ENCODE results near the gene CHMP3. TPM values are rescaled to one million over a fixed set of nuclear protein-coding genes. Genes with fewer than 3 reads are reported as not detected.

CHMP3 gene
- total RNA-seq, 2 donors from 2014 or later = 64.6 to 70.0 TPM

GRCh38 chr2:86566158-86566820, 3.0 kb upstream of the CHMP3 start:
- peaks cover 34% of the 10 kb centered on the region for H3K4me1 ChIP-seq
- TF ChIP-seq CTCF (IDR thresholded peaks at IDR 0.05) = no peak
- peak in 2 of 3 donors; percentile 39 to 41 for TF ChIP-seq POLR2A (IDR thresholded peaks at IDR 0.05)
- H3K9me3 ChIP-seq = no peaks in the 10 kb centered on the region
- intact Hi-C loops (cut with DNase I) = no loop called here
- H3K27ac ChIP-seq = peak overlapping the region; percentile 64 to 75 (median 68)
- DNase-seq (peak; percentile 31 to 64 (median 61)), ATAC-seq (no peak)
- H3K4me3 ChIP-seq = no peak overlapping the region
- WGBS, 2 donors = 27 to 35% methylated on average over 6 of the region's 6 CpGs
- H3K36me3 ChIP-seq (replicated peaks in 1 of 2; ENCODE audit: insufficient read depth in 1 of 2, low read depth in 2 of 2) = no peaks in the 10 kb centered on the region
- no peaks in the 10 kb centered on the region for H3K27me3 ChIP-seq

- Histone ChIP-seq H3K4me3 (no peak overlapping the region), H3K4me1 (peaks cover 44% of the 10 kb centered on the region), H3K27ac (peak overlapping the region; percentile 97 to 100 (median 100)), H3K9me3 (no peaks in the 10 kb centered on the region), H3K27me3 (no peaks in the 10 kb centered on the region), H3K36me3 (replicated peaks in 1 of 2; ENCODE audit: insufficient read depth in 1 of 2, low read depth in 2 of 2) (no peaks in the 10 kb centered on the region)
- WGBS, 2 donors = 77 to 78% methylated on average over 13 of the region's 13 CpGs
- intact Hi-C loops (cut with DNase I) = no loop called here
- TF ChIP-seq CTCF (IDR thresholded peaks at IDR 0.05) = no peak
- no peak for TF ChIP-seq POLR2A (IDR thresholded peaks at IDR 0.05)
- no peak for ATAC-seq
- DNase-seq = no peak
Observed at GRCh38 chr2:86563650-86564061, 413 bp upstream of the CHMP3 start.

GRCh38 chr2:86562485-86562921, 740 bp downstream of the CHMP3 start:
- Histone ChIP-seq H3K4me1 (peaks cover 51% of the 10 kb centered on the region), H3K27ac (peak overlapping the region; percentile 97 to 100 (median 100)), H3K4me3 (peak overlapping the region; percentile 63 to 88), H3K36me3 (replicated peaks in 1 of 2; ENCODE audit: insufficient read depth in 1 of 2, low read depth in 2 of 2) (no peaks in the 10 kb centered on the region), H3K9me3 (no peaks in the 10 kb centered on the region), H3K27me3 (no peaks in the 10 kb centered on the region)
- WGBS, 2 donors = 0 to 1% methylated on average over 9 to 16 of the region's 16 CpGs
- ATAC-seq (peak; percentile 16), DNase-seq (no peak)
- intact Hi-C loops (cut with DNase I) = no loop called here
- TF ChIP-seq CTCF (IDR thresholded peaks at IDR 0.05) (no peak), POLR2A (IDR thresholded peaks at IDR 0.05) (no peak)

- H3K9me3 ChIP-seq = no peaks in the 10 kb centered on the region
- 88 to 99% methylated on average over 2 of the region's 2 CpGs for WGBS, 2 donors
- DNase-seq = no peak
- no peak overlapping the region for H3K27ac ChIP-seq
- H3K4me3 ChIP-seq = no peak overlapping the region
- peaks cover 33% of the 10 kb centered on the region for H3K4me1 ChIP-seq
- intact Hi-C loops (cut with DNase I) = no loop called here
- TF ChIP-seq POLR2A (IDR thresholded peaks at IDR 0.05) = no peak
- no peak for TF ChIP-seq CTCF (IDR thresholded peaks at IDR 0.05)
- no peaks in the 10 kb centered on the region for H3K27me3 ChIP-seq
- no peak for ATAC-seq
- H3K36me3 ChIP-seq (replicated peaks in 1 of 2; ENCODE audit: insufficient read depth in 1 of 2, low read depth in 2 of 2) = no peaks in the 10 kb centered on the region
Observed at GRCh38 chr2:86557836-86558235, 5.4 kb downstream of the CHMP3 start.

GRCh38 chr2:86556508-86556907, 6.7 kb downstream of the CHMP3 start:
- H3K27ac ChIP-seq = no peak overlapping the region
- no peak for ATAC-seq
- H3K36me3 ChIP-seq (replicated peaks in 1 of 2; ENCODE audit: insufficient read depth in 1 of 2, low read depth in 2 of 2) = no peaks in the 10 kb centered on the region
- intact Hi-C loops (cut with DNase I) = no loop called here
- H3K4me1 ChIP-seq = peaks cover 26% of the 10 kb centered on the region
- no peak for TF ChIP-seq CTCF (IDR thresholded peaks at IDR 0.05)
- TF ChIP-seq POLR2A (IDR thresholded peaks at IDR 0.05) = no peak
- DNase-seq = no peak
- no peaks in the 10 kb centered on the region for H3K9me3 ChIP-seq
- WGBS, 2 donors = 74 to 87% methylated on average over 15 to 16 of the region's 16 CpGs
- H3K4me3 ChIP-seq = no peak overlapping the region
- H3K27me3 ChIP-seq = no peaks in the 10 kb centered on the region

Measured in body of pancreas (tissue), 4 donors.